NCI-H2196 treated with DMSO at 0.1 percent for 48 hours (cell line): Measurements from ENCODE around the gene P2RX7.
"Not testable (repeated sequence)": the region's sequence is repeated elsewhere in the genome, so short reads cannot be mapped to it uniquely, and the experiment has no call there.

Experiments used
- DNase-seq: peaks from one replicate; lab custom pipeline; 2025; ENCODE audit not compliant: unreplicated experiment; lab: John Stamatoyannopoulos, UW

Gene P2RX7

GRCh38 chr12:121170151-121170550 lies 37.5 kb downstream of the P2RX7 start:
- no peak for DNase-seq

GRCh38 chr12:121170611-121171260 lies 38.1 kb downstream of the P2RX7 start:
- no peak for DNase-seq

GRCh38 chr12:121172145-121172544 lies 39.5 kb downstream of the P2RX7 start:
- DNase-seq, result no peak

GRCh38 chr12:121175383-121176119 lies 42.9 kb downstream of the P2RX7 start:
- DNase-seq, result no peak

- DNase-seq, result no peak
Observed at GRCh38 chr12:121176826-121177529, 44.3 kb downstream of the P2RX7 start.

GRCh38 chr12:121181181-121181580 lies 48.5 kb downstream of the P2RX7 start:
- no peak for DNase-seq

- no peak for DNase-seq
Observed at GRCh38 chr12:121182222-121182893, 49.7 kb downstream of the P2RX7 start.

- no peak for DNase-seq
Observed at GRCh38 chr12:121184425-121184824, 51.7 kb downstream of the P2RX7 start.

GRCh38 chr12:121184984-121185889 lies 52.6 kb downstream of the P2RX7 start:
- DNase-seq, result no peak

- no peak for DNase-seq
Observed at GRCh38 chr12:121186826-121187225, 54.1 kb downstream of the P2RX7 start.

GRCh38 chr12:121187501-121187900 lies 54.8 kb downstream of the P2RX7 start:
- DNase-seq, result no peak

- no peak for DNase-seq
Observed at GRCh38 chr12:121188227-121188626, 55.6 kb downstream of the P2RX7 start.

GRCh38 chr12:121189131-121189530 lies 56.5 kb downstream of the P2RX7 start:
- DNase-seq, result no peak

- DNase-seq, result no peak
Observed at GRCh38 chr12:121189619-121190155, 57.0 kb downstream of the P2RX7 start.

- DNase-seq, result no peak
Observed at GRCh38 chr12:121190523-121191031, 57.9 kb downstream of the P2RX7 start.

GRCh38 chr12:121191151-121191550 lies 58.5 kb downstream of the P2RX7 start:
- DNase-seq, result no peak

GRCh38 chr12:121196902-121197301 lies 64.2 kb downstream of the P2RX7 start:
- no peak for DNase-seq

GRCh38 chr12:121198949-121199348 lies 66.3 kb downstream of the P2RX7 start:
- no peak for DNase-seq

GRCh38 chr12:121201140-121201539 lies 68.5 kb downstream of the P2RX7 start:
- DNase-seq, result not testable (repeated sequence)
